NT2/D1 (cell line): Measurements from ENCODE around the gene ZNF469.

ENCODE experiments used
- DNase-seq: peaks from one replicate; pipeline ENCODE4 v3.0.0-alpha.2; 2011; ENCODE audit warnings: low read depth, low spot score
- H3K27me3 ChIP-seq: 2 replicates; pipeline ENCODE4 v1.6.0; 2011; ENCODE audit warnings: mild to moderate bottlenecking; ENCODE audit not compliant: insufficient read length, insufficient read depth
- H3K36me3 ChIP-seq: 2 replicates; pipeline ENCODE4 v1.6.1; 2011; ENCODE audit warnings: mild to moderate bottlenecking, low read length, mixed read lengths; ENCODE audit not compliant: insufficient read depth, insufficient read length
- H3K4me1 ChIP-seq: 2 replicates; pipeline ENCODE4 v1.5.1; 2011; ENCODE audit not compliant: insufficient read depth, insufficient read length
- H3K4me3 ChIP-seq: 2 replicates; pipeline ENCODE4 v1.5.1; 2011; ENCODE audit warnings: low read depth; ENCODE audit not compliant: insufficient read length
- H3K9ac ChIP-seq: 2 replicates; pipeline ENCODE4 v1.6.0; 2011; ENCODE audit warnings: low read depth; ENCODE audit not compliant: insufficient read length
- H3K9me3 ChIP-seq: 2 replicates; pipeline ENCODE4 v1.5.1; 2011; ENCODE audit warnings: mild to moderate bottlenecking, low read length; ENCODE audit not compliant: insufficient read depth
- SUZ12 ChIP-seq: IDR thresholded peaks from 2 replicates; pipeline ENCODE4 v1.6.1; 2011; ENCODE audit not compliant: insufficient read length, insufficient read depth; ENCODE audit errors: extremely low read depth
- YY1 ChIP-seq: IDR thresholded peaks from 2 replicates; pipeline ENCODE4 v1.6.1; 2011; ENCODE audit not compliant: insufficient read length, insufficient read depth
- ZNF274 ChIP-seq: IDR thresholded peaks from 2 replicates; pipeline ENCODE4 v1.6.1; 2011; ENCODE audit warnings: mild to moderate bottlenecking, low read depth, low read length

Gene ZNF469

DNA sequence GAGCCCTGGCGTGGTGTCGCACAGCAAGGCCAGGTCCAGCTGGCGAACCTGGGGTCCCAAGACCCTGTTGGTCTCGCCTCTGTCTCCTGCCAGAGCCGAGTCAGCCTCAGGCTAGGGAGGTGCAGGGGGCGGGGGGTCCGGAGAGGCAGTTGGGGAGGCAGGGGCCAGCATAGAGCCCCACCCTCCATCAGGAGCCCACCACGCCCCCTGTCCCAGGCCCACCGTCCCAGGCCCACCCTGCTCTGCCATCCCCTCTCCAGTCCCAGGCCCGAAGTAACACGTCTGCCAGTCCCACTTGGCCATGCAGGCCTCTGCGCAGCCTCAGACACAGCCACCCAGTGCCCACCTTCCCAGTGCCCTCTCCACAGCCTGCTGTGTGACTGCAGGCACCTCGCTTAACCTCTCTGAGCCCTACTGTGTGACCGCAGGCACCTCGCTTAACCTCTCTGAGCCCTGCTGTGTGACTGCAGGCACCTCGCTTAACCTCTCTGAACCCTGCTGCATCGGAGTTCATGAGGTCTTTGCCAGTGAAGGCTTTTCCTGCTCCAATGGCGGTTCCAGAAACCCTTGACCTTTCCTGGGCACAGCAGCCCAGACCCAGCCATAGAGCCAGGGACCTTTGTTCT is 29.3 kb downstream of the ZNF469 start:
- Histone ChIP-seq H3K36me3 (no peaks in the 10 kb centered on the region), H3K4me3 (no peak overlapping the region), H3K9ac (no peak overlapping the region), H3K4me1 (peaks cover 6% of the 10 kb centered on the region), H3K27me3 (no peaks in the 10 kb centered on the region), H3K9me3 (no peaks in the 10 kb centered on the region)
- TF ChIP-seq SUZ12 (no peak), YY1 (no peak), ZNF274 (no peak)
- no peak for DNase-seq

DNA sequence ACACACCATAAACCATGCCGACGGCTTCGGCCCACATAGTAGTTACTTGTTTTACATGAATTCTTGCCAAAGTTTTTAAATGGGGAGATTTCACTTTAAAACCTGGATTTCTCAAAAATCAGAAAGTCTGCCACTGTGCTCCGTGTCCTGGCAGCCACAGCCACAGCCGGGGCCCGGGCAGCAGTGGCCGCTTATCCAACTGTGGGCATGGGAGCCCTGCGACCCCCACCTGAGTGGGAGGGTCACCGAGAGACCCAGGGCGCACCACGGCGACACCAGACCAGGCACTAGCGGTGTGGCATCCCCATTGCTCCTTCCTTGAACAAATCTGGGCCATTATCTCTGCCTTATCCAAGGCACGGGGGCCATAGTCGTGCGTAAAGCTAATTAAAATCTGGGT is 30.0 kb downstream of the ZNF469 start:
- H3K4me1 ChIP-seq = peaks cover 6% of the 10 kb centered on the region
- no peaks in the 10 kb centered on the region for H3K9me3 ChIP-seq
- no peak overlapping the region for H3K4me3 ChIP-seq
- no peak for TF ChIP-seq YY1
- no peak for TF ChIP-seq ZNF274
- TF ChIP-seq SUZ12 = no peak
- H3K27me3 ChIP-seq = no peaks in the 10 kb centered on the region
- no peaks in the 10 kb centered on the region for H3K36me3 ChIP-seq
- no peak for DNase-seq
- no peak overlapping the region for H3K9ac ChIP-seq

DNA sequence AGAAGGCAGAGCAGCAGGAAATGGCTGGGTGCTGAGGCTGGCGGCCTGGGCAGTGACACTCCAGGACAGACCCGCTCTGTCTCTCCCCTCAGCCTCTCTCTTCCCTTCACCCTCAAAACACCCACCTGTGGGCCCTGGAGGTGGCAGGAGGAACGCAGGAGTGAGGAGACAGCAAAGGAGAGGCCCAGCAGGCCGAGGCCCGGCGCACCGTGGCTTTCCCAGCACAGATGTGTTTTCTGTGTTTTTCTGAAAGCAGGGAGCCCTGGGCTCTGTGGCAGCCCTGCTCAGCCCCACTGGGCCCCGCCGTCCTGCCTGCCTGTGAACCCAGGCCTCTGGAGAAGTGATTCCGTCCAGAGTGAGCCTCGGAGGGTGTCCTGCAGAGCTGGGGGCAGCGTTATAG is 30.5 kb downstream of the ZNF469 start:
- H3K4me1 ChIP-seq = peaks cover 6% of the 10 kb centered on the region
- no peak for DNase-seq
- no peaks in the 10 kb centered on the region for H3K9me3 ChIP-seq
- no peak for TF ChIP-seq ZNF274
- TF ChIP-seq YY1 = no peak
- TF ChIP-seq SUZ12 = no peak
- no peak overlapping the region for H3K4me3 ChIP-seq
- no peaks in the 10 kb centered on the region for H3K36me3 ChIP-seq
- H3K27me3 ChIP-seq = no peaks in the 10 kb centered on the region
- no peak overlapping the region for H3K9ac ChIP-seq

DNA sequence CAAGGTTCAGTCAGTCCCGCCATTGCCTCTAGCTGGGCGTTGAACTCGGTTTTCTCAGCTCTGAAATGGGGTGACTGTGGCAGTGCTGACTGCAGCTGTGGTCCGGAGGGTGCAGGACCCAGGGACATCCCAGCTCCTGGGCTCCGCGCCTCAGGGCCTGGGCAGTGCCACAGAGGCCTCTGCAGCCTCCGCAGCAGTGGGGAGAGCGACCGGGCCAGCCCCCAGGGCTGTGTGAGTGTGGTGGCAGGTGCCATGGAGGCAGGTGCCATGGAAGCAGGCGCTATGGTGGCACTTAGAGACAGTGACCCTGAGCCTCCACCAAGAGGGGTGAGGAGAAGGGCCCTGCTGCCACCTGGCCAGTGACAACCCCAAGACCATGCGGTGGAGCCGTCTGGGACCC is 30.9 kb downstream of the ZNF469 start:
- no peak for DNase-seq
- H3K27me3 ChIP-seq = no peaks in the 10 kb centered on the region
- H3K4me3 ChIP-seq = no peak overlapping the region
- H3K36me3 ChIP-seq = no peaks in the 10 kb centered on the region
- no peaks in the 10 kb centered on the region for H3K9me3 ChIP-seq
- TF ChIP-seq SUZ12 (no peak), ZNF274 (no peak), YY1 (no peak)
- H3K4me1 ChIP-seq = peaks cover 3% of the 10 kb centered on the region
- no peak overlapping the region for H3K9ac ChIP-seq

DNA sequence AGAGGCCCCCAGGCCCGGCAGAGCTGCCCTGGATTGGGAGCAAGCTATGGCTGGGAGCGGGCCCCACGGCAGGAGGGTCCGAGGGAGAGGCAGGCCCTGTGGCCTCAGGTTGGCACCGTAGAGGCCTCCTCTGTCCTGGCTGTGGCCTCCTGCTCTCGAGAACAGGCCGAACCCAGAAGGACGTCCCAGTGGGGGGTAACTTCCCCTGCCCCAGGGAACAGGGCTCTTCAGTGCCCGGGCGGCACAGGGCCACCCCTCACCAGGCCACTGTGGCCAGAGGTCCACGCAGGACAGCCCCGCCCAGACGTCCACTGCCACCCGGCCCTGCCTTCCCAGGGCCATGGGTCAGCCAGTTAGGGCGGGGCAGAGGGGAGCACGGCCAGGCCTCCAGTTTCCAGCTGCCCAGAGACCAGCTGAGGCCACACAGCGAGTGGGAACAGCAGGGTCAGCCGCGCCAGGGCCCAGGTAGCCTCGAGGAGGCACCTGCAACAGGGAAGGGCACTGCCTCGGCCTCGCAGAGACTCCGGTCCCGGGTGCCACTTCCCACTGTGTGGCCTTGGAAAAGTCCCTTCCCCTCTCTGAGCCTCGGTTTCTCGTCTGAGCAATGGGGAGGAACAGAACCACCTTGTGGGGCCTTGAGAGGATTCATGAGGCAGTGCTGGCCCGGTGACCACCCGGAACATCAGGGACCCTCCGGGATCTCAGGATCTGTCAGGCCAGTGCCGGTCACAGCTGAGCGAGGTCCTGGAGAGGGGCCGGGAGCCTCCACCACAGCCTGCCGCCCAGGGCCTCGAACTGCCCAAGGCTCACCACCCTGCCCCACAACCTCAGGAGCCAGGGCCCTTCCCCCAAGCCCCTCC is 32.0 kb downstream of the ZNF469 start:
- no peaks in the 10 kb centered on the region for H3K36me3 ChIP-seq
- H3K9ac ChIP-seq = peak overlapping the region; percentile 25
- H3K27me3 ChIP-seq = no peaks in the 10 kb centered on the region
- no peak for DNase-seq
- no peak overlapping the region for H3K4me3 ChIP-seq
- peaks cover 3% of the 10 kb centered on the region for H3K4me1 ChIP-seq
- TF ChIP-seq SUZ12 (no peak), YY1 (no peak), ZNF274 (no peak)
- no peaks in the 10 kb centered on the region for H3K9me3 ChIP-seq

DNA sequence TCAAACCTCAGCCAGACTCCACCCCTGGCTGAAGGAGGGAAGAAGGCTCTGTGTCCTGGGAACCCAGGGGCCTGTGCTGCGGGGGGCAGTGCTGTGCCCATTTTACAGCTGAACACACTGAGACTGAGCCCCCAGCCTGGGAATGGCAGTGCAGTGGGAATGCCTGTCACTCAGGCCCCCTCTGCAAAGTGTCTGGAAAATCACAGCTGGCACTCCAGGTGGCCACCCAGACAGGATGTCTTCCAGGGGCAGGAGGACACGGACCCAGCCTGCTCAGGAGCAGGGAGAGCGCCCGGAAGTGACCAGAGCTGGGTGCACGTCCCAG is 32.6 kb downstream of the ZNF469 start:
- Histone ChIP-seq H3K36me3 (no peaks in the 10 kb centered on the region), H3K4me1 (peaks cover 5% of the 10 kb centered on the region), H3K9me3 (no peaks in the 10 kb centered on the region), H3K9ac (peak overlapping the region; percentile 25), H3K27me3 (no peaks in the 10 kb centered on the region), H3K4me3 (no peak overlapping the region)
- no peak for DNase-seq
- TF ChIP-seq SUZ12 (no peak), ZNF274 (no peak), YY1 (no peak)

DNA sequence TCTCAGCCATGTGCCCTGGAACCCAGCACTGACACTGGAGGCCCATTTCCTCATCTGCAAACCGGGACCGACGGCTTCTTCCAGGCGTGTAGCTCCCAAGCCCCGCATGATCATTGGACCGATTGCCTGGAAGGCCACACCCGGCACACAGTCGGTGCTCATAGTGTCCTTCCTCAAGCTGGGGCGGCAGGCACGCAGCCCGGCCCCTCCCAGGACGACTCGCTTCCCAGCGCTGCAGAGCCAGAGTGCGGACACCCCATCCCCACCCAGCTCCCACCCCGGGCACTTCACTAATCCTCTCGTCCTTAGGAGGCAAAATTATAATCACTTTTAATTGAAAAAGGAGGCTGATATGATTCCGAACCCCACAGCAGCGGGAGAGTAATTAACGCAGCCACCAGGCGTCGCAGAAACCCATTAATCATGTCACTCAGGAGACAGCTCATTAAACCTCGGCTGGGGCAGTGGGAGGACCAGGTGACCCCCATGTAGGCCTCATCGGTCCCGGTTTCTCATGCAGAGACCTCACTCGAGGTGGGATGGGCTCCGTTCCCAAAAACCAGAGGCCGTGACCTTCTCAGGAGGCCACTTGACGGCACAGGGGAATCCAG is 33.1 kb downstream of the ZNF469 start:
- Histone ChIP-seq H3K4me1 (peaks cover 6% of the 10 kb centered on the region), H3K36me3 (no peaks in the 10 kb centered on the region), H3K4me3 (no peak overlapping the region), H3K9me3 (no peaks in the 10 kb centered on the region), H3K27me3 (no peaks in the 10 kb centered on the region), H3K9ac (peak overlapping the region; percentile 25)
- no peak for TF ChIP-seq ZNF274
- no peak for TF ChIP-seq YY1
- TF ChIP-seq SUZ12 = no peak
- DNase-seq = no peak
